Hepatocyte (in vitro differentiated cells): ENCODE measurements around the gene SLC12A8. TPM values are rescaled to one million over a fixed set of nuclear protein-coding genes. Genes with fewer than 3 reads are reported as not detected.

Source experiments
- DNase-seq: peaks from one replicate; pipeline ENCODE4 v3.0.0-alpha.2; 2016; ENCODE audit warnings: low spot score
- H2AFZ ChIP-seq: fragments of 200-600 bp; sonication (generic); 2 replicates; pipeline ENCODE4 v1.6.0; 2016; ENCODE audit warnings: antibody characterized with exemption, mild to moderate bottlenecking
- H3K27ac ChIP-seq: fragments of 200-600 bp; sonication (generic); 2 replicates; pipeline ENCODE4 v1.5.1; 2016; ENCODE audit warnings: mild to moderate bottlenecking
- H3K27me3 ChIP-seq: fragments of 200-600 bp; sonication (generic); 2 replicates; pipeline ENCODE4 v1.6.1; 2016
- H3K36me3 ChIP-seq: fragments of 200-600 bp; sonication (generic); replicated peaks from 2 replicates; pipeline ENCODE4 v1.5.1; 2016; ENCODE audit warnings: low read depth; ENCODE audit not compliant: insufficient read depth
- H3K4me1 ChIP-seq: fragments of 200-600 bp; sonication (generic); 2 replicates; pipeline ENCODE4 v1.5.1; 2016; ENCODE audit warnings: mild to moderate bottlenecking, moderate library complexity; ENCODE audit not compliant: insufficient read depth
- H3K4me2 ChIP-seq: fragments of 200-600 bp; sonication (generic); 2 replicates; pipeline ENCODE4 v1.6.0; 2016
- H3K4me3 ChIP-seq: fragments of 200-600 bp; sonication (generic); 2 replicates; pipeline ENCODE4 v1.5.1; 2016; ENCODE audit warnings: mild to moderate bottlenecking
- H3K79me2 ChIP-seq: fragments of 200-600 bp; sonication (generic); 2 replicates; pipeline ENCODE4 v1.6.0; 2017; ENCODE audit warnings: mild to moderate bottlenecking
- H3K9me2 ChIP-seq: fragments of 200-600 bp; sonication (generic); replicated peaks from 2 replicates; pipeline ENCODE4 v1.6.0; 2017; ENCODE audit warnings: mild to moderate bottlenecking; ENCODE audit not compliant: insufficient read depth
- H3K9me3 ChIP-seq: fragments of 200-600 bp; sonication (generic); 2 replicates; pipeline ENCODE4 v1.5.1; 2016; ENCODE audit warnings: low read depth, mild to moderate bottlenecking
- H4K20me1 ChIP-seq: fragments of 200-600 bp; sonication (generic); 2 replicates; pipeline ENCODE4 v1.6.0; 2016; ENCODE audit warnings: mild to moderate bottlenecking; ENCODE audit not compliant: insufficient read depth, poor library complexity, severe bottlenecking
- EZH2 ChIP-seq: fragments of 200-600 bp; sonication (generic); IDR thresholded peaks from 2 replicates; pipeline ENCODE4 v1.6.1; 2016; ENCODE audit warnings: antibody characterized with exemption, mild to moderate bottlenecking, borderline replicate concordance
- EZH2phosphoT487 ChIP-seq: fragments of 200-600 bp; sonication (generic); IDR thresholded peaks from one replicate; pipeline ENCODE4 v1.6.1; 2018; ENCODE audit warnings: antibody characterized with exemption, mild to moderate bottlenecking, low read depth, moderate library complexity; ENCODE audit not compliant: unreplicated experiment, severe bottlenecking
- WGBS: methylation state at CpG from one replicate; pipeline ENCODE4 v1.1.6; 2016; ENCODE audit warnings: low lambda C conversion rate; ENCODE audit errors: missing lambda C conversion rate; 5-methylcytosine and 5-hydroxymethylcytosine counted together
- polyA plus RNA-seq: library from polyadenylated mRNA; unstranded; fragments of >200 nt; fragmentation: Nextera tagmentation; extraction: Ambion mirVana; gene quantifications from 2 replicates; pipeline ENCODE4 v1.2.1, GENCODE V29; 2016
- total RNA-seq: library from RNA; depleted of rRNA; stranded (reverse); fragments of >200 nt; gene quantifications from 2 replicates; pipeline ENCODE4 v1.2.3, GENCODE V29; 2014
- TF ChIP-seq, protein P1 (sequence below): fragments of 200-600 bp; sonication (generic); IDR thresholded peaks from 2 replicates; pipeline ENCODE4 v1.5.1; 2016; ENCODE audit warnings: antibody characterized with exemption, mild to moderate bottlenecking; ENCODE audit not compliant: poor library complexity

SLC12A8 gene
- total and polyA plus RNA-seq, 2 experiments from 2014 or later, result 18.9 to 20.0 TPM

DNA sequence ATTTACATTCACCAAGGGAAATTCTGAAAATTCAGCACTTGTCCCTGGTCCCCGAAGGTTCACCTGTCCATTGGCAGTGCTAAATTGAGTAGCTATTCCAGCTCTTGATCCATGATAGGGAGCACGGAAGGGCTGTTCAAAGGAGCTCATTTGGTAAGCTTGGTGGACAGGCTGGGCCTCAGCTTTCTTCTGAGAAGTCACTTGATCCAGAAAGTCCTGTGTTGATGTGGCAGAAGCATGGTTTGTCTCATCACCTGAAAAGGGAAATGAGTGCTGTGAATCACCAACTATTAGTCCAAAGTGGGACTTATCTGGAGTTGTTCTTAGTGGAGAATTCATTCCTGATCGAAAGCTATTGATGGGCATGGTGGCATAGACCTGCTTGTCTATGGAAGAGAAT, 19.9 kb upstream of the SLC12A8 start:
- H3K27me3 ChIP-seq, result no peaks in the 10 kb centered on the region
- no peaks in the 10 kb centered on the region for H3K4me1 ChIP-seq
- no peak for DNase-seq
- H3K4me3 ChIP-seq, result no peak overlapping the region
- no peak overlapping the region for H2AFZ ChIP-seq
- H3K27ac ChIP-seq, result no peak overlapping the region
- H3K9me3 ChIP-seq, result no peaks in the 10 kb centered on the region
- no peaks in the 10 kb centered on the region for H4K20me1 ChIP-seq
- peaks cover 5% of the 10 kb centered on the region for H3K79me2 ChIP-seq
- H3K36me3 ChIP-seq, result no peaks in the 10 kb centered on the region
- TF ChIP-seq, protein P1, sequence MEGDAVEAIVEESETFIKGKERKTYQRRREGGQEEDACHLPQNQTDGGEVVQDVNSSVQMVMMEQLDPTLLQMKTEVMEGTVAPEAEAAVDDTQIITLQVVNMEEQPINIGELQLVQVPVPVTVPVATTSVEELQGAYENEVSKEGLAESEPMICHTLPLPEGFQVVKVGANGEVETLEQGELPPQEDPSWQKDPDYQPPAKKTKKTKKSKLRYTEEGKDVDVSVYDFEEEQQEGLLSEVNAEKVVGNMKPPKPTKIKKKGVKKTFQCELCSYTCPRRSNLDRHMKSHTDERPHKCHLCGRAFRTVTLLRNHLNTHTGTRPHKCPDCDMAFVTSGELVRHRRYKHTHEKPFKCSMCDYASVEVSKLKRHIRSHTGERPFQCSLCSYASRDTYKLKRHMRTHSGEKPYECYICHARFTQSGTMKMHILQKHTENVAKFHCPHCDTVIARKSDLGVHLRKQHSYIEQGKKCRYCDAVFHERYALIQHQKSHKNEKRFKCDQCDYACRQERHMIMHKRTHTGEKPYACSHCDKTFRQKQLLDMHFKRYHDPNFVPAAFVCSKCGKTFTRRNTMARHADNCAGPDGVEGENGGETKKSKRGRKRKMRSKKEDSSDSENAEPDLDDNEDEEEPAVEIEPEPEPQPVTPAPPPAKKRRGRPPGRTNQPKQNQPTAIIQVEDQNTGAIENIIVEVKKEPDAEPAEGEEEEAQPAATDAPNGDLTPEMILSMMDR, result no peak
- TF ChIP-seq EZH2, result no peak
- TF ChIP-seq EZH2phosphoT487, result no peak
- H3K4me2 ChIP-seq, result no peak overlapping the region
- 96% methylated on average over 3 of the region's 3 CpGs for WGBS
- H3K9me2 ChIP-seq, result no peaks in the 10 kb centered on the region

DNA sequence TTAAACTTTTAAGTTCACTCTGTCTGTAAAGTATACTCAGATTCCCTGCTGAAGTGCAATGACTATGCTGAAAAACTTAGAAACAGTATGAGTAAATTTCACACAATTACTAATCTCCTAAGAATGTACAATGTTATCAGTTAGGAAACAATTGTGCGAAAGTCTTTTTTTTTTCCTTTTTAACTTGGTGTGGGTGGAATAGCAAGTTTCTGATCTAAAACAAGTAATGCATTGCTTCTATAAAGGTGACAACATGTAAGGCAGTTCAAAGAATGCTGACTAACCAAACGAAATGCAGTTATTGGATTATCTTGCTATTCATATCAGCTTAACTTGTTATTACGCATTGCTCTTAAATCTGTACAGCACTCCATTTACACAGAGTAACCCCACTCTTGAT, 19.3 kb upstream of the SLC12A8 start:
- no peak for TF ChIP-seq EZH2phosphoT487
- TF ChIP-seq EZH2, result no peak
- TF ChIP-seq, protein P1, result no peak
- Histone ChIP-seq H3K9me2 (no peaks in the 10 kb centered on the region), H3K9me3 (no peaks in the 10 kb centered on the region), H4K20me1 (no peaks in the 10 kb centered on the region), H2AFZ (no peak overlapping the region), H3K27ac (no peak overlapping the region), H3K27me3 (no peaks in the 10 kb centered on the region), H3K4me1 (no peaks in the 10 kb centered on the region), H3K36me3 (no peaks in the 10 kb centered on the region), H3K79me2 (peaks cover 5% of the 10 kb centered on the region), H3K4me3 (no peak overlapping the region), H3K4me2 (no peak overlapping the region)
- no peak for DNase-seq
- WGBS, result 79% methylated on average over 3 of the region's 3 CpGs

DNA sequence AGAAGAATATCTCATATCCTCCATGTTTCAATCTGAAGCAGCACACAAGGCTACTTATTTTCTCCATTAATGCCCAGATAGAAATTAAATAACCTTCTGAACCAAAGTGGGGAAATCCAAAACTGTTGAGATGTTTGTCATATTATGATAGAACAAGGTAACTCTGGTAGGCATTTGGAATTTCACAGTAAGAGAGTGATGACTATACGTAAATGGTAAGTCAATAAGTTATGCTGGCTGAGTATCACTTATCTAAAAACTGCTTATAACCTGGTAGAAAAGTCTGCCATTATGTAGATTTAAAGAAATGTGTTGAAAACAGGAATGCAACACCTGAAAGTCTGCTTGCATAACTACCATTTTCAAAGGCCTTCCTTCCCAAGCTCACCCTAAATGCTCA, 17.2 kb upstream of the SLC12A8 start:
- WGBS, result 96% methylated on average over 1 of the region's 1 CpG
- Histone ChIP-seq H2AFZ (no peak overlapping the region), H3K9me2 (no peaks in the 10 kb centered on the region), H3K79me2 (peaks cover 2% of the 10 kb centered on the region), H3K36me3 (no peaks in the 10 kb centered on the region), H3K4me2 (no peak overlapping the region), H3K27ac (no peak overlapping the region), H3K4me3 (no peak overlapping the region), H3K9me3 (no peaks in the 10 kb centered on the region), H3K27me3 (no peaks in the 10 kb centered on the region), H3K4me1 (no peaks in the 10 kb centered on the region), H4K20me1 (no peaks in the 10 kb centered on the region)
- no peak for DNase-seq
- TF ChIP-seq EZH2 (no peak), EZH2phosphoT487 (no peak)
- TF ChIP-seq, protein P1, result no peak

DNA sequence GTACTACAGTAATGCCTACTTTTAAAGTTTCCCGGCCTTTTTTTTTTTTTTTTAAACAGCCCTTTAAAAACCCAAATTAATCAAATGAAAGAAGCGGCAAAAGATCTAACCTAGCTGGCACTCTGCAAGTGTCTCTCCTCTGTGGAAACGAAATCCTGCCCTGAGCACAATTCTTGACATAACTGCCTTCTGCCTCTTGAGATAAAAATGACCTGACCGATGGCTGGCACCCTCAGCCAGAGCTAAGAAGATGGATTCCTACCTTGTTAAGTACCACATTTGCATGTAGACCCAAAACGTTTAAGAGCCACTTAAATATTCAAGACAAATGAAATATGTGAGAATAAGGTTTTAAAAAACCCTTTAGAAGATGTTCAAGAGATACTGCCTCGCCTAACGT, 16.6 kb upstream of the SLC12A8 start:
- WGBS, result 77% methylated on average over 7 of the region's 7 CpGs
- Histone ChIP-seq H3K9me3 (no peaks in the 10 kb centered on the region), H4K20me1 (no peaks in the 10 kb centered on the region), H3K9me2 (no peaks in the 10 kb centered on the region), H3K27ac (no peak overlapping the region), H3K27me3 (no peaks in the 10 kb centered on the region), H3K4me1 (no peaks in the 10 kb centered on the region), H3K4me3 (no peak overlapping the region), H2AFZ (no peak overlapping the region), H3K4me2 (no peak overlapping the region), H3K79me2 (peaks cover 2% of the 10 kb centered on the region), H3K36me3 (no peaks in the 10 kb centered on the region)
- TF ChIP-seq EZH2phosphoT487, result no peak
- TF ChIP-seq, protein P1, result no peak
- TF ChIP-seq EZH2, result no peak
- DNase-seq, result no peak
